Neural crest cell (in vitro differentiated cells): ENCODE data around the gene MTX2. TPM values are rescaled to one million over a fixed set of nuclear protein-coding genes. Genes with fewer than 3 reads are reported as not detected.
A peak's percentile ranks its signal among the peaks of the same experiment; 100 is the strongest.
"Not testable (repeated sequence)": the region's sequence is repeated elsewhere in the genome, so short reads cannot be mapped to it uniquely, and the experiment has no call there.

ENCODE experiments used
- DNase-seq: peaks from one replicate; pipeline ENCODE4 v3.0.0; 2021; ENCODE audit warnings: low read depth, mixed read lengths, low spot score
- H3K27ac Mint-ChIP-seq: one replicate; pipeline ENCODE4 v1.8.0; 2021; ENCODE audit warnings: mild to moderate bottlenecking, mixed read lengths; ENCODE audit not compliant: unreplicated experiment
- H3K27me3 Mint-ChIP-seq: 2 replicates; pipeline ENCODE4 v1.8.0; 2021; ENCODE audit warnings: low read depth, mild to moderate bottlenecking, mixed read lengths
- H3K36me3 Mint-ChIP-seq: 2 replicates; pipeline ENCODE4 v1.8.0; 2021; ENCODE audit warnings: low read depth, mild to moderate bottlenecking, mixed read lengths
- H3K4me1 Mint-ChIP-seq: 2 replicates; pipeline ENCODE4 v1.8.0; 2021; ENCODE audit warnings: mixed read lengths
- H3K4me3 Mint-ChIP-seq: one replicate; pipeline ENCODE4 v1.8.0; 2021; ENCODE audit warnings: mild to moderate bottlenecking, mixed read lengths
- H3K9me3 Mint-ChIP-seq: 2 replicates; pipeline ENCODE4 v1.8.0; 2021; ENCODE audit warnings: mixed read lengths
- total RNA-seq: library from RNA; stranded (reverse); gene quantifications from 2 replicates; pipeline ENCODE4 v1.2.1, GENCODE V29; 2021
- TF ChIP-seq, protein P1 (sequence below): fragments of 200-600 bp; sonication (generic); conservative IDR thresholded peaks from 2 replicates; pipeline ENCODE4 v1.5.0; 2021; ENCODE audit warnings: antibody characterized with exemption, mild to moderate bottlenecking

MTX2 gene
- total RNA-seq, 1 donor from 2014 or later: 23.7 TPM

DNA sequence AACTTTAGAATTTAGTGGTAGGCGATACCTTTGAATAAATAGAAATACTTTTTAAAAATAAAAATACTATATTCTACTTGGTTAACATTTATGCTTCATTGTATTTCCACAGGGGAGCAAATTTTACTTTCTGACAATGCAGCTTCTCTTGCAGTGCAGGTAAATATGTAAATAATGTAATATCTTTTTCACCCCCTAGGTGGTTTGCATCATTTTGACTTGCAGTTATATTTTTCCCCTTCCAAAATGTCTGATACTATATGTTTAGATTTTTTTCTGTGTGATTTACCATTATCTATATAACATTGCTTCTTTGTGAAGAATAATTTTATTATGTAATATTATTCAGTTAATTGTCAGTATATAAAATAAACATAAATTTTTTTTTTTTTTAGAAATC lies 28.5 kb downstream of the MTX2 start:
- DNase-seq: no peak
- no peak overlapping the region for H3K27ac Mint-ChIP-seq
- no peak overlapping the region for H3K4me3 Mint-ChIP-seq
- H3K4me1 Mint-ChIP-seq: peaks cover 5% of the 10 kb centered on the region
- no peaks in the 10 kb centered on the region for H3K27me3 Mint-ChIP-seq
- no peaks in the 10 kb centered on the region for H3K36me3 Mint-ChIP-seq
- no peaks in the 10 kb centered on the region for H3K9me3 Mint-ChIP-seq
- TF ChIP-seq, protein P1, sequence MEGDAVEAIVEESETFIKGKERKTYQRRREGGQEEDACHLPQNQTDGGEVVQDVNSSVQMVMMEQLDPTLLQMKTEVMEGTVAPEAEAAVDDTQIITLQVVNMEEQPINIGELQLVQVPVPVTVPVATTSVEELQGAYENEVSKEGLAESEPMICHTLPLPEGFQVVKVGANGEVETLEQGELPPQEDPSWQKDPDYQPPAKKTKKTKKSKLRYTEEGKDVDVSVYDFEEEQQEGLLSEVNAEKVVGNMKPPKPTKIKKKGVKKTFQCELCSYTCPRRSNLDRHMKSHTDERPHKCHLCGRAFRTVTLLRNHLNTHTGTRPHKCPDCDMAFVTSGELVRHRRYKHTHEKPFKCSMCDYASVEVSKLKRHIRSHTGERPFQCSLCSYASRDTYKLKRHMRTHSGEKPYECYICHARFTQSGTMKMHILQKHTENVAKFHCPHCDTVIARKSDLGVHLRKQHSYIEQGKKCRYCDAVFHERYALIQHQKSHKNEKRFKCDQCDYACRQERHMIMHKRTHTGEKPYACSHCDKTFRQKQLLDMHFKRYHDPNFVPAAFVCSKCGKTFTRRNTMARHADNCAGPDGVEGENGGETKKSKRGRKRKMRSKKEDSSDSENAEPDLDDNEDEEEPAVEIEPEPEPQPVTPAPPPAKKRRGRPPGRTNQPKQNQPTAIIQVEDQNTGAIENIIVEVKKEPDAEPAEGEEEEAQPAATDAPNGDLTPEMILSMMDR: peak; percentile 37

GRCh38 chr2:176306020-176306419 lies 36.8 kb downstream of the MTX2 start:
- not testable (repeated sequence) for H3K27me3 Mint-ChIP-seq, H3K27ac Mint-ChIP-seq, H3K9me3 Mint-ChIP-seq, DNase-seq, H3K4me3 Mint-ChIP-seq, H3K4me1 Mint-ChIP-seq
- peaks cover 55% of the 10 kb centered on the region for H3K36me3 Mint-ChIP-seq

- Mint-ChIP-seq H3K4me3 (no peak overlapping the region), H3K4me1 (peaks cover 21% of the 10 kb centered on the region), H3K36me3 (peaks cover 13% of the 10 kb centered on the region), H3K27me3 (no peaks in the 10 kb centered on the region), H3K27ac (no peak overlapping the region), H3K9me3 (no peaks in the 10 kb centered on the region)
- TF ChIP-seq, protein P1: no peak
- no peak for DNase-seq
These were observed 48.0 kb downstream of the MTX2 start for GRCh38 chr2:176317199-176317598.

DNA sequence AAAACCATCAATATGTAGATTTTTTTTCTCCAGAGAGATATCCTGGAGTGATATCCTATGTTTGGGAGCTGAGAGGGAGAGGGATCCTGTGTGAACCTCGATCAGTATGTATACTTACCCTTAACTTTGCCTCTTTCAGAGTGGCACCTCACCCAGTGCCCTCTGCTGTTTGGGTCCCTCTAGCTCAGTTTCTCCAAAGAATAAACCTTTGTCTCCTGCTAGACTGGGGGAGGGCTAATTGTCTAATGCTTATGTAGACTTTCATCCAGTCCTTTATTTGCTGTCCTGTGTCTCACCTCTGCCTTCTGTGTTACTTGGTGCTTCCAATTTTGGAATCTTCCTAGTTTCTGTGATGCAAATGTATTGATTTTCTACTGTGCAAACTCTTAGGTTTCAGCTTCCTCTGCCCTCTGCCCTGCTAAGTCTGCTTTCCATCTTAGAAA lies 48.4 kb downstream of the MTX2 start:
- Mint-ChIP-seq H3K36me3 (peaks cover 13% of the 10 kb centered on the region), H3K4me3 (no peak overlapping the region)

DNA sequence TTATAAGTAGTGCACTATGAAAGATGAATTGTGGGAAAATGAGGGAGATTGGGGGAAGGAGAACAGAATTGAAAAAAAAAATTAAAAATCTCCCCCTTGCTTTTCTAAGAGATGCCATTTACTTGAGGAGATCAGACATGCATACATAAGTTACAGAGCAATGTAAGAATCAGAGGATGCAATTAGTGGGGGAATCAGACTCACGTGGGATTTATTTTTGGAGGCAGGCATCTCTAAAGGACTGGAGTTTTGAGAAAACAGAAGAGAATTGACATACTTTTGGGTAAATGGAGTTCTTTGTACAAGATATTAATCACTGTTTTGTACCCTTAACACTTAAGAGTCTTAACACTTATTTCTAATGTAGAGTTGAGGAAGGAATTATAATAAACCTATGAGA lies 52.7 kb downstream of the MTX2 start:
- Mint-ChIP-seq H3K27me3 (no peaks in the 10 kb centered on the region), H3K4me1 (peaks cover 37% of the 10 kb centered on the region), H3K36me3 (peaks cover 3% of the 10 kb centered on the region), H3K4me3 (no peak overlapping the region), H3K9me3 (no peaks in the 10 kb centered on the region), H3K27ac (no peak overlapping the region)
- no peak for DNase-seq
- TF ChIP-seq, protein P1: no peak

More for the DNA sequence above, 48.4 kb downstream of the MTX2 start:
- Mint-ChIP-seq H3K4me1 (peaks cover 21% of the 10 kb centered on the region), H3K27ac (no peak overlapping the region), H3K9me3 (no peaks in the 10 kb centered on the region), H3K27me3 (no peaks in the 10 kb centered on the region)
- TF ChIP-seq, protein P1: no peak
- DNase-seq: no peak

DNA sequence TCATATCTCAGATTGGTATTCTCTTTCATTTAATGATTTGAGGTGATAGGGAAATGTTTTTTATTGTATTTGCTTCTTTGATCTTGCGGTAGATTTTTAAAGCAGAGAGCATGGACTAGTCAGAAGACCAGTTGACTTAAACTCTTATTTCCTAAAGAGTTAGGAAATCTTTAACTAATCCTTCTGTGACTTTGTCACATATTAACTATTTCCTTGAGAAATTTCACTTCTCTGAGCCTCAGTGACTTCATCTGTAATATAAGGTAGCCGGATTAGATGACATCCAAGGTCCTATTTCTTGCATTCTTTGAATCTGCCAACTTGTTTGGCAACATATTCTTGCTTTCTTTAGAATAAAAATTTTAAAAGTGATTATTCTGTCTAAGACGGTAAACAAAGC lies 55.6 kb downstream of the MTX2 start:
- Mint-ChIP-seq H3K9me3 (no peaks in the 10 kb centered on the region), H3K27ac (no peak overlapping the region), H3K4me1 (peaks cover 22% of the 10 kb centered on the region), H3K4me3 (no peak overlapping the region), H3K36me3 (peaks cover 2% of the 10 kb centered on the region), H3K27me3 (no peaks in the 10 kb centered on the region)
- no peak for DNase-seq
- TF ChIP-seq, protein P1: no peak
